OCI-LY7 (cell line): ENCODE results near the gene KIF6. TPM values are rescaled to one million over a fixed set of nuclear protein-coding genes. Genes with fewer than 3 reads are reported as not detected.

ENCODE experiments used
- BruUV-seq: library from RNA; stranded (reverse); fragments of 400-500 nt; replicated peaks from 2 replicates; lab custom pipeline; 2021; lab: Mats Ljungman, UMichigan
- CTCF ChIA-PET: fragments of 300-600 bp; sonication (Branson Sonifier 250); formaldehyde crosslinking; loops from one replicate; lab custom pipeline; 2022; ENCODE audit warnings: antibody characterized with exemption; ENCODE audit not compliant: unreplicated experiment; lab: Charles Lee
- POLR2A ChIA-PET: fragments of 300-600 bp; sonication (Branson Sonifier 250); formaldehyde crosslinking; loops from one replicate; lab custom pipeline; 2022; ENCODE audit warnings: antibody characterized with exemption; lab: Charles Lee
- DNase-seq: peaks from one replicate; pipeline ENCODE4 v3.0.0-alpha.2; 2015; ENCODE audit warnings: low spot score
- H2AFZ ChIP-seq: fragments of 200-600 bp; sonication (generic), shearing (Covaris generic); 2 replicates; pipeline ENCODE4 v1.6.1; 2014; ENCODE audit warnings: mild to moderate bottlenecking, antibody characterized with exemption, low read length, moderate library complexity
- H3K27ac ChIP-seq: fragments of 200-600 bp; sonication (generic); 2 replicates; pipeline ENCODE4 v1.5.1; 2014; ENCODE audit warnings: mixed run types, low read depth, mild to moderate bottlenecking, moderate library complexity, low read length, inconsistent platforms; ENCODE audit not compliant: poor library complexity, severe bottlenecking
- H3K36me3 ChIP-seq: fragments of 200-600 bp; sonication (generic); 2 replicates; pipeline ENCODE4 v1.6.1; 2014; ENCODE audit warnings: mild to moderate bottlenecking, antibody characterized with exemption, low read length, moderate library complexity, mixed read lengths; ENCODE audit not compliant: insufficient read depth
- H3K4me1 ChIP-seq: fragments of 200-600 bp; sonication (generic); 2 replicates; pipeline ENCODE4 v1.5.1; 2014; ENCODE audit warnings: mild to moderate bottlenecking, low read length; ENCODE audit not compliant: insufficient read depth, poor library complexity, severe bottlenecking
- H3K4me2 ChIP-seq: fragments of 200-600 bp; sonication (generic); 2 replicates; pipeline ENCODE4 v1.6.1; 2014; ENCODE audit warnings: mild to moderate bottlenecking, low read length
- H3K4me3 ChIP-seq: fragments of 200-600 bp; sonication (generic); 2 replicates; pipeline ENCODE4 v1.5.1; 2014; ENCODE audit warnings: mild to moderate bottlenecking, low read depth, low read length; ENCODE audit not compliant: poor library complexity, severe bottlenecking
- H3K79me2 ChIP-seq: fragments of 200-600 bp; sonication (generic); 2 replicates; pipeline ENCODE4 v1.6.1; 2016; ENCODE audit warnings: low read depth, mild to moderate bottlenecking, low read length, moderate library complexity, mixed read lengths; ENCODE audit not compliant: insufficient read depth
- H3K9me2 ChIP-seq: fragments of 200-600 bp; sonication (generic); 2 replicates; pipeline ENCODE4 v1.6.1; 2016; ENCODE audit warnings: mild to moderate bottlenecking, low read length, mixed read lengths; ENCODE audit not compliant: insufficient read depth
- H3K9me3 ChIP-seq: fragments of 200-600 bp; sonication (generic); 2 replicates; pipeline ENCODE4 v1.6.1; 2014; ENCODE audit warnings: mild to moderate bottlenecking, mixed run types, low read length, mixed read lengths
- H4K20me1 ChIP-seq: fragments of 200-600 bp; sonication (generic); 2 replicates; pipeline ENCODE4 v1.6.1; 2014; ENCODE audit warnings: mild to moderate bottlenecking, antibody characterized with exemption, low read length, moderate library complexity, mixed read lengths; ENCODE audit not compliant: insufficient read depth
- CTCF ChIP-seq: fragments of 200-600 bp; sonication (generic); conservative IDR thresholded peaks from 2 replicates; pipeline ENCODE4 v1.5.1; 2014; ENCODE audit warnings: mild to moderate bottlenecking, antibody characterized with exemption, low read length, moderate library complexity, mixed read lengths
- EZH2phosphoT487 ChIP-seq: fragments of 200-600 bp; sonication (generic); IDR thresholded peaks from 2 replicates; pipeline ENCODE4 v1.6.1; 2018; ENCODE audit warnings: low read depth, borderline replicate concordance, mild to moderate bottlenecking, mixed run types, antibody characterized with exemption, low read length, moderate library complexity, mixed read lengths
- intact Hi-C: fragments of 100-400 bp; cut with micrococcal nuclease; formaldehyde crosslinking; loops from one replicate; pipeline ENCODE4 v1.10.0; 2022; ENCODE audit not compliant: unreplicated experiment
- total RNA-seq, 2 experiments: library from RNA; depleted of rRNA in 1 of 2; stranded (reverse); fragments of >200 nt in 1 of 2; shearing (Covaris generic) in 1 of 2; gene quantifications; 2 replicates each; pipeline ENCODE4 v1.2.3, GENCODE V29; 2014 to 2022

KIF6 gene
- total RNA-seq, 2 experiments from 2014 or later = not detected

DNA sequence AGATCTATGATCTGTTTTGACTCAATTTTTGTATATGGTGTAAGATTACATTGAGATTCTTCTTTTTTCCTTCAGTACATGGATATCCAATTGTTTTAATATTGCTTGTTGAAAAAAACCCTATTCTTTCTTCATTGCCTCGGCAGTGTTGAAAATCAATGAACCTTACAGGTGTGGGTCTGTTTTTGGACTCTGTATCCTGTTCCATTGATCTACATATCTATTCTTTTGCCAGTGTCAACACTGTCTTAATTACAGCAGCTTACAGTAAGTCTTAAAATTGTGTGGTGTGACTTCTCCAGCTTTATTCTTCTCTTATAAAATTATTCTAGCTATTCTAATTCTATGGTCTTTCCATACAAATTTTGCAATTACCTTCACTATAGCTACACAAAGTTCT, 320.9 kb downstream of the KIF6 start:
- CTCF ChIA-PET = no interaction called here
- no peak for DNase-seq
- H3K4me1 ChIP-seq = no peaks in the 10 kb centered on the region
- no peak overlapping the region for H3K4me3 ChIP-seq
- TF ChIP-seq CTCF = no peak
- TF ChIP-seq EZH2phosphoT487 = no peak
- H3K9me2 ChIP-seq = no peaks in the 10 kb centered on the region
- no peaks in the 10 kb centered on the region for H4K20me1 ChIP-seq
- no peaks in the 10 kb centered on the region for H3K79me2 ChIP-seq
- no peak overlapping the region for H2AFZ ChIP-seq
- intact Hi-C loops = no loop called here
- BruUV-seq = no TSS peak
- POLR2A ChIA-PET = interaction anchor here (0.6 kb wide), 1 partner anchor 206 kb away, joined by 3 read pairs; no protein-coding TSS in a partner anchor
- no peak overlapping the region for H3K4me2 ChIP-seq
- H3K9me3 ChIP-seq = no peaks in the 10 kb centered on the region
- H3K36me3 ChIP-seq = no peaks in the 10 kb centered on the region
- H3K27ac ChIP-seq = no peak overlapping the region

DNA sequence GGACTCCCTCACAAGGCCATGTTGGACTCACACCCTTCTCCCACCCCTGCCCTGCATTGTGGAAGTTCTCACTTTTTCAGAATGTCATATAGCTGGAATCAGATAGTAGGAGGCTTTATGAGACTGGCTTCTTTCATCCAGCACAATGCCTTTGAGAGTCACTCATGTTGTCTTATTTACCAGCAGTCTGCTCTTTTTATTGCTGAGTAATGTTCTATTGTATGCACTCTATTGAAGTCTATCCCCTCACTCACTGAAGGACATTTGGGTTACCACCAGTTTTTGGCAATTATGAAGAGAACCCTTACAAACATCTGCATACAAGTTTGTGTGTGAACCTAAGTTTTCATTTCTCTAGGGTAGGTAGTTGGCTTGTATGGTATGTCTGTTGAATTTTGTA, 321.9 kb downstream of the KIF6 start:
- DNase-seq = no peak
- Histone ChIP-seq H3K4me2 (no peak overlapping the region), H4K20me1 (no peaks in the 10 kb centered on the region), H3K27ac (no peak overlapping the region), H2AFZ (no peak overlapping the region), H3K4me1 (no peaks in the 10 kb centered on the region), H3K4me3 (no peak overlapping the region), H3K9me3 (no peaks in the 10 kb centered on the region), H3K36me3 (no peaks in the 10 kb centered on the region), H3K79me2 (no peaks in the 10 kb centered on the region), H3K9me2 (no peaks in the 10 kb centered on the region)
- TF ChIP-seq EZH2phosphoT487 (no peak), CTCF (no peak)
- POLR2A ChIA-PET = no interaction called here
- CTCF ChIA-PET = no interaction called here
- BruUV-seq = no TSS peak
- intact Hi-C loops = no loop called here

- POLR2A ChIA-PET = no interaction called here
Observed at GRCh38 chr6:39402239-39402751, 322.9 kb downstream of the KIF6 start.

More at GRCh38 chr6:39402239-39402751, 322.9 kb downstream of the KIF6 start:
- CTCF ChIA-PET = no interaction called here
- Histone ChIP-seq H2AFZ (no peak overlapping the region), H3K9me2 (no peaks in the 10 kb centered on the region), H3K27ac (no peak overlapping the region), H3K4me3 (no peak overlapping the region), H3K36me3 (no peaks in the 10 kb centered on the region), H3K79me2 (no peaks in the 10 kb centered on the region), H3K9me3 (no peaks in the 10 kb centered on the region), H3K4me1 (no peaks in the 10 kb centered on the region), H4K20me1 (no peaks in the 10 kb centered on the region), H3K4me2 (no peak overlapping the region)
- TF ChIP-seq EZH2phosphoT487 (no peak), CTCF (no peak)
- DNase-seq = no peak
- no TSS peak for BruUV-seq
- intact Hi-C loops = no loop called here
